ENCODE measurements around the gene NCKAP5L. TPM values are rescaled to one million over a fixed set of nuclear protein-coding genes. Genes with fewer than 3 reads are reported as not detected.

NCKAP5L gene
- total RNA-seq, 2 experiments from 2014 or later = 4.3 to 4.5 TPM

DNA sequence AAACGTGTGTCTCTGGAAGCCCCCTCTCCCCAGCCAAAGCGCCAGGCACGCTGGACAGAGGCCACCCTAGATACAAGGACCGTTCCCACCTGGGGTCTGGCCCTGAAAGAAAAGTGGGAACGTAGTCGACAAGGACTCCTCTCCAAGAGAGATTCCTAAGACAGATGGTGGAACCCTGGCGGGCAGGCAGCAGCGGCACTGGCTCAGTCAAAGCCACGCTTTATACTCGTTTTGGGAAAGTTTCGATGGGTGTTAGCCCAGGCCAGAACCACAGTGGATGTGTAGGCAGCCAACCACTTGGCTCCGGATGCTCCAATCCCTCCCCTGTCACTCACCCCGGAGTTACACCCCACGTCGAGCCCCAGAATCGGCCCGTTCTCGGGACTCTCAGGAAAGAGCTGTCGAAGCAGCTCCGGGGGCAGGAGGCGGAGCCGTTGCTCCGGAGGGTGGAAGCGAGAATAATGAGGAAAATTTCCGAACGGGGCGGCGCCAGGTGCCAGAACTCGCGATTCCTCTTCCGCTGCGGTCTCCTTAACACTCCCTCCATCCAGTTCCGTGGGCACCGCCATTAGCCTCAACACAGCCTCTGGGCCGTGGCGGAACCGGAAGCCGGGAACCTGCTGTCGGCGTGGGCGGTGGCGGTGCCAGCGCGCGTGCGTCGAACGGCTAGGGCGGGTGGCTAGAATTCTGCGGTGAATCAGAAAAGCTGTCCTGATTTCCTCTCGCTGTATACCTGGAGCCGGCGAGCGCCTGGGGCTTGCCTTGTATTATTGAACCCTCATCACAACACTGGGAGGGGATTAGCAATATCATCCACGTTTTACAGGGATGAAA is 14.5 kb upstream of the NCKAP5L start, which contains the start of gene BCDIN3D:
Gene BCDIN3D (minus strand): TSS at position 588 of the 834 bp plus-strand sequence. CDS start 19 bp downstream, at position 569.
- intact Hi-C loops (cut with DNase I, micrococcal nuclease) = loop anchor here (1.0 to 10.0 kb wide), 11 partner anchors 14 to 577 kb away; partner anchors contain the start of genes NCKAP5L (in 2 of the 2), RACGAP1 (in 2 of the 2), TMBIM6 (in 2 of the 2) and CERS5 (in 1 of the 2)
- Mint-ChIP-seq H3K36me3 (ENCODE audit: low read depth) (no peaks in the 10 kb centered on the region), H3K27me3 (no peaks in the 10 kb centered on the region), H3K4me1 (peaks cover 30% of the 10 kb centered on the region), H3K27ac (peak within 1 kb of the TSS; percentile 91), H3K4me3 (peak within 1 kb of the TSS; percentile 90), H3K9me3 (ENCODE audit: low read depth) (no peaks in the 10 kb centered on the region)
- POLR2A ChIA-PET = interaction anchor here (0.6 to 1.0 kb wide), 9 partner anchors 14 to 641 kb away, joined by 3 to 11 read pairs (median 3); partner anchors contain the start of genes COX14, NCKAP5L and TMBIM6
- CTCF ChIA-PET = interaction anchor here (0.6 to 1.8 kb wide), 10 partner anchors 9 to 261 kb away, joined by 3 to 10 read pairs (median 4); partner anchors contain the start of gene NCKAP5L
- DNase-seq = peak; percentile 97
- ATAC-seq = peak; percentile 92

DNA sequence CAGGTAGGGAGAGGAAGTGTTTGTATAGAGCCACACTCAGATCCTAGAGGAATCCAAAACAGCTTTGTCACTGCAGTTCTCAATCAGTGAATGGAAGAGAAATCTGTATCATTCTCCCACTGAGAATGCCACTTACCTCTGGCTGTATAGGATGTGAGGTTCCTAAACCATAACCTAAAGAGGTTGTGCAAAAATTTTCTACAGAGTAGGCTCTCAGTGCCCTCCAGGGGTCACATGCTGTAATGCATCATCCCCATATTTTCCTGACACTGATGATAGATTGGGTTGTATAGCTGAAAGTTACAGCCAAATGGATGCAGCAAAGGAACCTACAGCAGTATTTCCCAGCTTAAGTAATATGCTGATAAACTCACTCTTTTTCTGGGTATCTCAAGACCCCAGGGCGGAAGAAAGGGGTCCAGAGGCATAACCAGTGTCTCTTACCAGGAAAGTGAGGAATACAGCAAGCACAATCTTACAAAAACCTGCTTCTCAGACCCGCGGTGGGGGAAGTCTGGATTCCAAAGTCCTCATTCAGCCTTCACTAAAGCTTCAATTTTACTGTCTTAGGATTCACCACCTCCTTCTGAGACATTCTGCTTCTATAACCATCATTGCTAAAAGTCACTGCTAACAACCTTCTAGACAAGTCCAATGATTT is 10.9 kb upstream of the NCKAP5L start:
- ATAC-seq (no peak), DNase-seq (peak; percentile 50)
- no peaks in the 10 kb centered on the region for H3K9me3 Mint-ChIP-seq (ENCODE audit: low read depth)
- POLR2A ChIA-PET = interaction anchor here (0.5 to 1.0 kb wide), 3 partner anchors 11 to 190 kb away, joined by 3 to 4 read pairs (median 3); partner anchors contain the start of gene NCKAP5L
- intact Hi-C loops (cut with DNase I, micrococcal nuclease) = loop anchor here (1.0 to 2.0 kb wide), 2 partner anchors 63 to 194 kb away; no protein-coding TSS in a partner anchor
- no peak overlapping the region for H3K27ac Mint-ChIP-seq
- peaks cover 23% of the 10 kb centered on the region for H3K4me1 Mint-ChIP-seq
- no peaks in the 10 kb centered on the region for H3K27me3 Mint-ChIP-seq
- H3K4me3 Mint-ChIP-seq = no peak overlapping the region
- H3K36me3 Mint-ChIP-seq (ENCODE audit: low read depth) = peaks cover 1% of the 10 kb centered on the region
- CTCF ChIA-PET = interaction anchor here (0.6 to 4.8 kb wide), 26 partner anchors 10 to 273 kb away, joined by 3 to 44 read pairs (median 4); partner anchors contain the start of genes COX14, NCKAP5L and TMBIM6

DNA sequence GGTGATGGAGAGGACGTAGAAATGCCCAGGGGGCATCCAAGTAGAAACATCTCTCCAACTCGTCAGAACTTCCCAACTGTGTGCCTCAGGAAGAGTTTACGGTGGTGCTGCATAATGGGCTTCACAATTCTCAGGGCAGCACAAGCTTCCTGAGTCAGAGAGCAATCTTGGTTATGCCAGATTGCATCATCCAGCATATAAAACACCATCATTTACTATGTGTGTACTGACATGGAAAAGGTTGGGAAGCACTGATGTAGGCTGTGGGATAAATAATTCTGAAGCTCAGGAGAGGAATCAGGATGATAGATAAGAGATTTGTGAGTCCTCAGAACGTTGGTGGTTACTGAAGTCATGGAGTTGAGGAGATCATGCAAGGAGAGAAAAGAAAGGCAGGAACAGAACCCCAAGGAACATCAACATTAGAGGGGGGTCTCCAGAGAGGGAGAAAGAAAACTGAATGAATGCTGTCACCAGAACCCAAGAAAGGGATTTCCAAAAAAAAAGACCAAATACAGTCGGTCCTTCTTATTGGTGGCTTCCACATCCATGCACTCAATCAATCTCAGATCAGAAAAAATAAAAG is 4.7 kb upstream of the NCKAP5L start:
- intact Hi-C loops (cut with DNase I, micrococcal nuclease) = no loop called here
- ChIA-PET CTCF (interaction anchor here (0.6 to 1.5 kb wide), 2 partner anchors 70 to 197 kb away, joined by 3 read pairs; no protein-coding TSS in a partner anchor), POLR2A (no interaction called here)
- H3K27ac Mint-ChIP-seq = peak overlapping the region; percentile 68
- H3K36me3 Mint-ChIP-seq (ENCODE audit: low read depth) = peaks cover 1% of the 10 kb centered on the region
- no peak for ATAC-seq
- no peak overlapping the region for H3K4me3 Mint-ChIP-seq
- peaks cover 15% of the 10 kb centered on the region for H3K4me1 Mint-ChIP-seq
- no peaks in the 10 kb centered on the region for H3K9me3 Mint-ChIP-seq (ENCODE audit: low read depth)
- DNase-seq = no peak
- no peaks in the 10 kb centered on the region for H3K27me3 Mint-ChIP-seq

DNA sequence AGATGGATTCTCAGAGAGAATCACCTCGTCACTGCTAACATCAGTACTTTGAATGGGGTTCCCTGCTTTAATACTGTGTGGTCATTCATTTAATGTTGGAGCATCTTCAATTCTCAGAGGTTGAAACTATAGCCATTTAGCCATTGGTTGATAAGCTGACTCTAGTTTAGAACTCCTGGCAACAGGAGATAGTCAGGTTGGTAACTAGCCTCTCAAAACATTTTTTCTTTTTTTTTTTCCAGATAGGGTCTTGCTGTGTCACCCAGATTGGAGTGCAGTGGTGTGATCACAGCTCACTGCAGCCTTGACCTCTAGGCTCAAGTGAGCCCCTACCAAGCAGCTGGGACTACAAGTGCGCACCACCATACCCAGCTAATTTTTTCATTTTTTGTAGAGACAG is 3.5 kb upstream of the NCKAP5L start:
- intact Hi-C loops (cut with DNase I, micrococcal nuclease) = no loop called here
- Mint-ChIP-seq H3K4me1 (peaks cover 19% of the 10 kb centered on the region), H3K36me3 (ENCODE audit: low read depth) (no peaks in the 10 kb centered on the region), H3K4me3 (no peak overlapping the region), H3K27me3 (no peaks in the 10 kb centered on the region), H3K9me3 (ENCODE audit: low read depth) (no peaks in the 10 kb centered on the region), H3K27ac (no peak overlapping the region)
- POLR2A ChIA-PET = no interaction called here
- CTCF ChIA-PET = interaction anchor here (1.0 to 1.6 kb wide), 4 partner anchors 13 to 69 kb away, joined by 3 to 4 read pairs (median 4); no protein-coding TSS in a partner anchor
- DNase-seq (no peak), ATAC-seq (no peak)

DNA sequence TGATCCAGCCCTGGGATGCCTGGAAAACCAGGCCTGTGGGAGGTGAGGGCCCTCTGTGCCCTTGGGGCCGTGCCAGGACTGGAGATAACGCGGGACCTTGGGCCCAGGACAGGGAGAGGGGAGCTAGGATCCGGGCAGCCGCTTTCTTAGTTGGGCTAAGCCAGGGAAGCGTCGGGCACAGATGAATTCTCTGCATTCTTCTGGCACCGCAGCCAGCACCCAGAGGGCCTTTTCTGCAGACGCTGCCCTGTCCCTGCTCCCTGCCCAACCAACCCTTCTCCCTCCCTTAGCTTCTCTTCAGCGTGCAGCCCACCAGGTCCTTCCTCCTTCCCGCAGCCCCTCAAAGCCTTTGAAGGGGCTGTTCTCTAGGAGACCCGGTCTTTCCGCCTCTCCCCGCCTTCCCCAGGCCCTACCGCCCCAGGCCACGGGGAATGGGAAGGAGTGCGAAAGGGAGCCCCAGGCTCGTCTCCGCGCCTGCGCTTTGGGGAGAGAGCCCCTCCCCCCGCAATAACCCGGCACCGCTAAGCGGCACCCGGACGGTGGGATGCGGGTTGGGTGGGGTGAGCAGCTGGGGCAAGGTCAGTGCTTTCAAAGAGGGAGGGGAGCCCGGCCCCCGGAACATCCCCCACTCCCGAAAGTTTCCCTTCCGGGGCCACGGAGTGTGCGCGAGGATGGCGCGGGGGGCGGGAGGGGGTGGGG is 663 bp downstream of the NCKAP5L start:
- Mint-ChIP-seq H3K4me3 (peak overlapping the region; percentile 86), H3K27ac (no peak overlapping the region), H3K36me3 (ENCODE audit: low read depth) (no peaks in the 10 kb centered on the region), H3K9me3 (ENCODE audit: low read depth) (no peaks in the 10 kb centered on the region), H3K4me1 (peaks cover 25% of the 10 kb centered on the region), H3K27me3 (no peaks in the 10 kb centered on the region)
- ATAC-seq (no peak), DNase-seq (peak; percentile 62)
- intact Hi-C loops (cut with DNase I, micrococcal nuclease) = loop anchor here (1.0 to 2.0 kb wide), 8 partner anchors 15 to 259 kb away; partner anchors contain the start of genes TMBIM6 (in 2 of the 2), BCDIN3D (in 1 of the 2), FMNL3 (in 1 of the 2) and MCRS1 (in 1 of the 2)
- ChIA-PET POLR2A (interaction anchor here (1.0 to 2.8 kb wide), 3 partner anchors 11 to 86 kb away, joined by 4 to 9 read pairs (median 8); partner anchors contain the start of genes BCDIN3D and TMBIM6), CTCF (interaction anchor here (0.5 to 4.4 kb wide), 11 partner anchors 12 to 937 kb away, joined by 3 to 44 read pairs (median 4); partner anchors contain the start of genes ATF1, BCDIN3D and TMBIM6)

DNA sequence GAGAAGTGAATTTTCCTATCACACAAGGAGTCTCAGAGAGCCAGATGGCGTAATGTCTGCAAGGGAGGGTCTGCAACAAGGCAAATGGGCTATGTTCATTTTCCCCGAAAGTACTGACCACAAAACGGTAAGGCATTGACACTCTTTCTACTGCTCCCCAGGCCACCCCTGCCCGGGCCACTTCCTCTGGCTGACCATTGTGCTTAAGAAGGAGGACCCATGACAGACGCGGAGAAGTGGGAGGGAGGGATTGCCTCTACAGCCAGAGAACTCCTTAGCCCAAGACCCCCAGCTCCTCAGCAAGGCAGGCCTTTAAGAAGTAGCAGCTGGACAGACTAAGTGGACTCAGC is 1.2 kb downstream of the NCKAP5L start:
- Mint-ChIP-seq H3K27me3 (no peaks in the 10 kb centered on the region), H3K4me3 (peak overlapping the region; percentile 86), H3K36me3 (ENCODE audit: low read depth) (no peaks in the 10 kb centered on the region), H3K4me1 (peaks cover 26% of the 10 kb centered on the region), H3K27ac (no peak overlapping the region), H3K9me3 (ENCODE audit: low read depth) (no peaks in the 10 kb centered on the region)
- POLR2A ChIA-PET = interaction anchor here (2.8 kb wide), 1 partner anchor 86 kb away, joined by 9 read pairs; the partner anchor contains the start of gene TMBIM6
- CTCF ChIA-PET = interaction anchor here (0.5 to 4.4 kb wide), 8 partner anchors 13 to 141 kb away, joined by 3 to 44 read pairs (median 4); partner anchors contain the start of gene BCDIN3D
- ATAC-seq = no peak
- intact Hi-C loops (cut with DNase I, micrococcal nuclease) = no loop called here
- no peak for DNase-seq

DNA sequence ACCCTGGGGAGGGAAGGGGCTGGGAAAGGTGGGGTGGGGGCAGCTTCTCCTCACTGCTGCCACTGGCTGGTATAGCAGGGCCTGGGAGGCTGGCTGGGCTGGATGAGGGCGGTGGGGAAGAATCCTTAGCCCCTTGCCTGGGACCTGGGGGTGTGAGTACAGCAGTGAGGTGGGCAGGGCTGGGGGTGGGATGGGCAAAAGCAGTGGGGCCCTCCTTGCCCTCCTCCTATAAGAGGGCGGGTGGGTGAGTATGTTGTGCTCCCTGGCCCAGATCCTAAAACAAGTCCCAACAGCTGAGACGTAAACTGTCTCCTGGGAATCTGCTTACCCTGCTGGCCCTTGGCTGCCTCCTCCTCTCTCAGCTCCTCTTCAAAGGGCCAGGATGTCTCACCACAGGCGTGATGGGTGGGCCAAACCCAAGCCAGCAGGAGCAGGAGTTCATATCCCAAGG is 2.2 kb downstream of the NCKAP5L start:
- ATAC-seq = no peak
- ChIA-PET CTCF (interaction anchor here (0.9 to 4.4 kb wide), 5 partner anchors 17 to 114 kb away, joined by 3 to 23 read pairs (median 4); partner anchors contain the start of genes BCDIN3D and TMBIM6), POLR2A (interaction anchor here (1.0 to 2.8 kb wide), 2 partner anchors 12 to 85 kb away, joined by 3 to 9 read pairs; partner anchors contain the start of gene TMBIM6)
- no peak overlapping the region for H3K4me3 Mint-ChIP-seq
- H3K4me1 Mint-ChIP-seq = peaks cover 36% of the 10 kb centered on the region
- H3K9me3 Mint-ChIP-seq (ENCODE audit: low read depth) = no peaks in the 10 kb centered on the region
- intact Hi-C loops (cut with DNase I, micrococcal nuclease) = no loop called here
- no peaks in the 10 kb centered on the region for H3K27me3 Mint-ChIP-seq
- no peaks in the 10 kb centered on the region for H3K36me3 Mint-ChIP-seq (ENCODE audit: low read depth)
- no peak overlapping the region for H3K27ac Mint-ChIP-seq
- no peak for DNase-seq

DNA sequence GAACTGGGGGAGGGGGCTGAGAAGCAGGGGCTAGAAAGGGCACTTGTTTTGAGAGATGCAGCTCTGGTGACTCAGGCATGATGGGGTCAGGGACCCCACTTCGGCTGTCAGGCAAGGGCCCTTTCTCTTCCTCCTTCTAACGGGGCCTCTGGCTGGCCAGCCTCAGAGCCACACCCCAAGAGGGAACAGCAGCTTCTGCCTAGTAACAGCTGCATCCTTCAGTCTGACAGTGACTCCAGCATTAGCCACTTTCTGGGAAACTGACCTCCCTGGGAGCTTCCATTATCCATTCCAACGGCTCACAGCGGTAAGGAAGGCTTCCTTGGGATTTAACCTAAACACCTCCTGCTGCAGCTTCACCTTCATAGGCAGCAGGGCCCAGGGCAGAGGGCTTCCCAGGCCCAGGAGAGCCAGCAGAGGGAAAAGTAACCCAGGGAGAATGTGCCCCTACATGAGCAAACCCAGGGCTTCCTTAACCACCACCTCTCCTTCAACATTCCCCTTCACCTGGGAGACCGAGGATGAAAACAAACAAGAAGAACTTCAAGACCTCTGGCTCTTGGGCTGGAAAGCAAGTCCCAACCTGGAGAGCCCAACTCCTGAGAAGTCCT is 2.7 kb downstream of the NCKAP5L start:
- Mint-ChIP-seq H3K27me3 (no peaks in the 10 kb centered on the region), H3K9me3 (ENCODE audit: low read depth) (no peaks in the 10 kb centered on the region), H3K4me1 (peaks cover 42% of the 10 kb centered on the region), H3K27ac (no peak overlapping the region), H3K4me3 (no peak overlapping the region), H3K36me3 (ENCODE audit: low read depth) (no peaks in the 10 kb centered on the region)
- intact Hi-C loops (cut with DNase I, micrococcal nuclease) = no loop called here
- DNase-seq (no peak), ATAC-seq (no peak)
- ChIA-PET POLR2A (interaction anchor here (2.8 kb wide), 1 partner anchor 84 kb away, joined by 9 read pairs; the partner anchor contains the start of gene TMBIM6), CTCF (interaction anchor here (0.9 to 2.8 kb wide), 3 partner anchors 63 to 84 kb away, joined by 4 to 6 read pairs (median 4); partner anchors contain the start of gene TMBIM6)

DNA sequence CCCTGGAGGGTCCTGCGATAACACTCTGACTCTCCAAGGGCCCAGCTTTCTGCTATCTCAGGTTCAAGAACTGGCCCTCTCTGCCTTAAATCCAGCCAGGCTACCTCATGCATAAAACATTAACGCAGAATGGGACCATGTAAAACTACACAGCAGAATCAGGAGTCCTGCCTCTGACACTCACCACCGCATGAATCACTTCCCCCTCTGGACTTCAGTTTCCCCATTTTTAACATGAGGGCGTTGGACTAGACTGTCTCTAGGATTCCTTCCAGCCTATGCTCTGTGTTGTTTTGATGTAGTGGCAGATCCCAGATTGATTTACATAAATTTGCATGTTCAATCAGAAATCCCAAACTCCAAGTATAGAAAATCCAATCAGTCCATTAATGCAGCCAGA is 3.3 kb downstream of the NCKAP5L start:
- no peak overlapping the region for H3K27ac Mint-ChIP-seq
- H3K36me3 Mint-ChIP-seq (ENCODE audit: low read depth) = no peaks in the 10 kb centered on the region
- ATAC-seq (no peak), DNase-seq (no peak)
- no peak overlapping the region for H3K4me3 Mint-ChIP-seq
- peaks cover 42% of the 10 kb centered on the region for H3K4me1 Mint-ChIP-seq
- intact Hi-C loops (cut with DNase I, micrococcal nuclease) = no loop called here
- ChIA-PET POLR2A (interaction anchor here (2.8 kb wide), 1 partner anchor 84 kb away, joined by 9 read pairs; the partner anchor contains the start of gene TMBIM6), CTCF (interaction anchor here (2.8 kb wide), 1 partner anchor 62 kb away, joined by 6 read pairs; no protein-coding TSS in a partner anchor)
- no peaks in the 10 kb centered on the region for H3K9me3 Mint-ChIP-seq (ENCODE audit: low read depth)
- H3K27me3 Mint-ChIP-seq = no peaks in the 10 kb centered on the region
